Activated T-helper 2 cell treated with anti-CD3 and anti-CD28 coated beads, Interferon-gamma antibody, Interleukin-2, Interleukin-4, amounts not matched to agents 10 μg/mL and 5 μg/mL and 100 μg/mL, durations not matched to agents 14 hours and 24 hours and 36 hours (primary cell): ENCODE data around the gene KAT6B. TPM values are rescaled to one million over a fixed set of nuclear protein-coding genes. Genes with fewer than 3 reads are reported as not detected.

Experiments used
- DNase-seq: peaks from one replicate; pipeline ENCODE4 v3.0.0; 2021; ENCODE audit warnings: low spot score
- H3K27ac Mint-ChIP-seq: one replicate; pipeline ENCODE4 v1.8.0; 2021; ENCODE audit warnings: mixed read lengths
- H3K27me3 Mint-ChIP-seq: one replicate; pipeline ENCODE4 v1.8.0; 2021; ENCODE audit warnings: low read depth, mixed read lengths
- H3K36me3 Mint-ChIP-seq: one replicate; pipeline ENCODE4 v1.8.0; 2021; ENCODE audit warnings: low read depth, mixed read lengths
- H3K4me1 Mint-ChIP-seq: one replicate; pipeline ENCODE4 v1.8.0; 2021; ENCODE audit warnings: low read depth, mixed read lengths
- H3K4me3 Mint-ChIP-seq: one replicate; pipeline ENCODE4 v1.8.0; 2021; ENCODE audit warnings: low read depth, mild to moderate bottlenecking, moderate library complexity, mixed read lengths
- H3K9me3 Mint-ChIP-seq: one replicate; pipeline ENCODE4 v1.8.0; 2021; ENCODE audit warnings: mixed read lengths
- intact Hi-C: fragments of 100-400 bp; cut with micrococcal nuclease; formaldehyde crosslinking; loops from one replicate; pipeline ENCODE4 v1.15.1; 2023
- total RNA-seq: library from RNA; stranded (reverse); gene quantifications from 2 replicates; pipeline ENCODE4 v1.2.3, GENCODE V29; 2022

The KAT6B gene
- total RNA-seq, 1 donor from 2014 or later: 26.6 TPM

DNA sequence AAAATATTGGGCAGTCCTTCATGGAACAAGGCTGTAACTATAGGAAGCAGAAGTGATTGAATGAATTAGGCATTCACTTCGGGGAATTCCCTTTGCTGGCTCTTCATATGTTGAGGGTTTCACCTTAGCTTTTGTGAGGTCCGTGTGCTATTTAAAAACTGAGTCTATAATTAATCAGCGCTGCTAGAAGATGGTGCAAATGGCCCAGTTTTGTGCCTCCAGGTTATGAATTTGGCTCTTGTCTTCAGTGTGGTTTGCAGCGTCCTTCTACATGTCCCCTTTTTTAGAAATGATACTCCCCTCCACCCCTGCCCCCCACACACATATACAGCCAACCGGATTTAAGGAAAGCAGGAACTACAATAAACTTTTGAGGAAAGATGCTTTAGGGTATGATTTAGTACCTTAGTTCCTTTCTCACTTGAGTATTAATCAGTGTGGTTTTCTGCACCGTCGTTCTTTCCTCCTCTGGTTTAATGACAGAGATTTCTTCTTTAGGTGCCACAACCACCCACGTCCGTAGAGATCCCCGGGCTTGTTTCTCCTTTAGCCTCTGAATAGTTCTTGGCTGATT is 174.4 kb downstream of the KAT6B start:
- no peak overlapping the region for H3K4me3 Mint-ChIP-seq
- intact Hi-C loops: no loop called here
- no peaks in the 10 kb centered on the region for H3K9me3 Mint-ChIP-seq
- H3K36me3 Mint-ChIP-seq: peaks cover 19% of the 10 kb centered on the region
- no peaks in the 10 kb centered on the region for H3K27me3 Mint-ChIP-seq
- H3K4me1 Mint-ChIP-seq: peaks cover 15% of the 10 kb centered on the region
- DNase-seq: no peak
- H3K27ac Mint-ChIP-seq: no peak overlapping the region

GRCh38 chr10:75001715-75002350 is 175.4 kb downstream of the KAT6B start:
- DNase-seq: no peak
- no peaks in the 10 kb centered on the region for H3K27me3 Mint-ChIP-seq
- H3K36me3 Mint-ChIP-seq: peaks cover 14% of the 10 kb centered on the region
- peaks cover 12% of the 10 kb centered on the region for H3K4me1 Mint-ChIP-seq
- no peak overlapping the region for H3K4me3 Mint-ChIP-seq
- intact Hi-C loops: no loop called here
- no peaks in the 10 kb centered on the region for H3K9me3 Mint-ChIP-seq
- no peak overlapping the region for H3K27ac Mint-ChIP-seq

- no peak for DNase-seq
- H3K4me1 Mint-ChIP-seq: peaks cover 16% of the 10 kb centered on the region
- no peak overlapping the region for H3K4me3 Mint-ChIP-seq
- no peaks in the 10 kb centered on the region for H3K9me3 Mint-ChIP-seq
- no peak overlapping the region for H3K27ac Mint-ChIP-seq
- intact Hi-C loops: no loop called here
- no peaks in the 10 kb centered on the region for H3K27me3 Mint-ChIP-seq
- peaks cover 18% of the 10 kb centered on the region for H3K36me3 Mint-ChIP-seq
These were observed 175.9 kb downstream of the KAT6B start for GRCh38 chr10:75002351-75002725.

DNA sequence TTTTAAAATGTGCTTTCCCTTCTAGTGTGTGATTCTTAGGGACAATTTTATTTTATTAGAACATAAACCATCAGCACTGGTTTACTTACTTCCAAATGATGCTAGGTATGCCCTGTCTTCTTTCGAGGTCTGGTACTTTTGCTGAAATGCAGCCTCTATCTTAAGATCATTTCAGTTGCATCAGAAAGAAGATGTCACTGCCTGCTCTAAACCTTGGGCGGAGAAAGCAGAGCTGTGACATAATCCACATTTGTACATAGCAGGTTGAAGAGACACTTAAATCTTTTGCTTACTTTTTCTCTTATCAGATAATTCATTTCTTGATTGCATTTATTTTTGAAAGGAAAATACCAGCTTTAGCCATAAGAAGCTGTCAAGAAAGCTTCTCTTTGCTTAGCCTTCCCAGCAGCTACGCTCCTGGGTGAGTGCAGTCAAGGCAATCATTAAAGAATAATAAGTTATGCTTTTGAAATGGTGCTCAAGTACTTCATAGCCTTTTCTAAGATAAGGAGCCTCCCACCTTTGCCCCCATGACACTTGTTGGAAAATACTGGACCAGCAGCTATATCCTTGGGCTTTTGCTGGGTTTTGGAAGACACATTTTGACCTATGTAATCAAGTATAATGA is 176.7 kb downstream of the KAT6B start:
- H3K9me3 Mint-ChIP-seq: no peaks in the 10 kb centered on the region
- H3K36me3 Mint-ChIP-seq: peaks cover 21% of the 10 kb centered on the region
- intact Hi-C loops: no loop called here

DNA sequence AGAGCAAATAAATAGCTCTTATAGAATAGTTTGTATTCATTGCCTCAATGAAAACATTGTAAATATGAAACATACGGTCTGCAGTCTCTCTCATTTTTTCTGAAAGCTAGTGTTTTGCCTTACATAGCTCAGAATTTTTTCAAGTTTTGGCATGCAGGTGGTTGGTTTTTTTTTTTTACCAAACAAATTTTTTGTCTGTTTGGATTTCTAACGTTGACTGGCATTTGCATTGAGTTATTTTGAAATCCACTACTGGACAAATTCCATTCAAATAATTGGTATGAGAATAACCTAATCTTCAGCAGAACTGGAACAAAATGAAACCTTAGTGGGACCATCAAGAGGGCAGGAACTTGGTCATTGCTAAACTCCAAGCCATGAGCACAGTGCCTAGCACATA is 177.5 kb downstream of the KAT6B start:
- no peak overlapping the region for H3K4me3 Mint-ChIP-seq
- H3K27me3 Mint-ChIP-seq: no peaks in the 10 kb centered on the region
- intact Hi-C loops: no loop called here
- no peak overlapping the region for H3K27ac Mint-ChIP-seq
- no peaks in the 10 kb centered on the region for H3K9me3 Mint-ChIP-seq
- no peak for DNase-seq
- H3K4me1 Mint-ChIP-seq: peaks cover 27% of the 10 kb centered on the region
- H3K36me3 Mint-ChIP-seq: peaks cover 18% of the 10 kb centered on the region

More for the DNA sequence above, 176.7 kb downstream of the KAT6B start:
- no peak overlapping the region for H3K27ac Mint-ChIP-seq
- H3K27me3 Mint-ChIP-seq: no peaks in the 10 kb centered on the region
- H3K4me1 Mint-ChIP-seq: peaks cover 24% of the 10 kb centered on the region
- DNase-seq: no peak
- H3K4me3 Mint-ChIP-seq: no peak overlapping the region

- Mint-ChIP-seq H3K27me3 (no peaks in the 10 kb centered on the region), H3K27ac (peak overlapping the region; percentile 15)
- intact Hi-C loops: no loop called here
These were observed 181.2 kb downstream of the KAT6B start for GRCh38 chr10:75007646-75008045.

GRCh38 chr10:75008952-75009351 is 182.6 kb downstream of the KAT6B start:
- Mint-ChIP-seq H3K4me3 (no peak overlapping the region), H3K27ac (no peak overlapping the region), H3K36me3 (peaks cover 23% of the 10 kb centered on the region), H3K27me3 (no peaks in the 10 kb centered on the region), H3K9me3 (no peaks in the 10 kb centered on the region), H3K4me1 (peaks cover 34% of the 10 kb centered on the region)
- intact Hi-C loops: no loop called here
- DNase-seq: no peak

More at GRCh38 chr10:75007646-75008045, 181.2 kb downstream of the KAT6B start:
- Mint-ChIP-seq H3K9me3 (no peaks in the 10 kb centered on the region), H3K4me1 (peaks cover 25% of the 10 kb centered on the region), H3K36me3 (peaks cover 15% of the 10 kb centered on the region), H3K4me3 (peak overlapping the region; percentile 10)
- no peak for DNase-seq

- H3K27me3 Mint-ChIP-seq: no peaks in the 10 kb centered on the region
- no peaks in the 10 kb centered on the region for H3K9me3 Mint-ChIP-seq
- DNase-seq: no peak
- H3K4me3 Mint-ChIP-seq: no peak overlapping the region
- intact Hi-C loops: no loop called here
- no peak overlapping the region for H3K27ac Mint-ChIP-seq
- H3K4me1 Mint-ChIP-seq: peaks cover 35% of the 10 kb centered on the region
- peaks cover 25% of the 10 kb centered on the region for H3K36me3 Mint-ChIP-seq
These were observed 183.0 kb downstream of the KAT6B start for GRCh38 chr10:75009426-75009825.

- intact Hi-C loops: no loop called here
- peaks cover 28% of the 10 kb centered on the region for H3K36me3 Mint-ChIP-seq
These were observed 184.0 kb downstream of the KAT6B start for GRCh38 chr10:75010373-75010772.

DNA sequence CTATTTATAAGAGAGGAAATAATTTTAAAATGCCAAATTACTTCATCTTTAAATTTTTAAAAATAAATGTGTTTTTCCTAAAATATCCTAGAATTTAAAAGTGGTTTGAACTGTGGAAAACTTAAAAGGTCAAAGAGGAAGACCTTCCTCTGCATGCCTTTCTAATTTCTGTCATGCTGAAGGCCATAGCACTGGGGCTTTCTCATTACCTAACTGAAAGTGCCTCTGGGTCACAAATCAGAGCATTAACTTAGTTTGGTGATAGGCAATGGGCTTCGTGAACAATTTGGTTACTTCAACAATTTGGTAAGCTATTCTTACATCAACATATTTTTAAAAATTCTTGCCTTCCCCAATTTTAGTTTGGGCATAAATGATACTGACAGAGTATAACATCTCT is 184.8 kb downstream of the KAT6B start:
- Mint-ChIP-seq H3K9me3 (no peaks in the 10 kb centered on the region), H3K4me1 (peaks cover 47% of the 10 kb centered on the region), H3K36me3 (peaks cover 33% of the 10 kb centered on the region), H3K4me3 (no peak overlapping the region), H3K27ac (no peak overlapping the region), H3K27me3 (no peaks in the 10 kb centered on the region)
- intact Hi-C loops: no loop called here
- no peak for DNase-seq

More at GRCh38 chr10:75010373-75010772, 184.0 kb downstream of the KAT6B start:
- no peak overlapping the region for H3K4me3 Mint-ChIP-seq
- peaks cover 41% of the 10 kb centered on the region for H3K4me1 Mint-ChIP-seq
- no peak for DNase-seq
- no peaks in the 10 kb centered on the region for H3K27me3 Mint-ChIP-seq
- H3K9me3 Mint-ChIP-seq: no peaks in the 10 kb centered on the region
- H3K27ac Mint-ChIP-seq: no peak overlapping the region

GRCh38 chr10:75012471-75012870 is 186.1 kb downstream of the KAT6B start:
- no peak overlapping the region for H3K27ac Mint-ChIP-seq
- no peaks in the 10 kb centered on the region for H3K9me3 Mint-ChIP-seq
- H3K4me3 Mint-ChIP-seq: no peak overlapping the region
- no peaks in the 10 kb centered on the region for H3K27me3 Mint-ChIP-seq
- H3K4me1 Mint-ChIP-seq: peaks cover 42% of the 10 kb centered on the region
- H3K36me3 Mint-ChIP-seq: peaks cover 31% of the 10 kb centered on the region
- intact Hi-C loops: no loop called here
- no peak for DNase-seq

GRCh38 chr10:75013007-75013406 is 186.6 kb downstream of the KAT6B start:
- Mint-ChIP-seq H3K36me3 (peaks cover 28% of the 10 kb centered on the region), H3K27me3 (no peaks in the 10 kb centered on the region), H3K9me3 (no peaks in the 10 kb centered on the region), H3K4me3 (no peak overlapping the region), H3K4me1 (peaks cover 37% of the 10 kb centered on the region), H3K27ac (no peak overlapping the region)
- intact Hi-C loops: no loop called here
- DNase-seq: no peak

DNA sequence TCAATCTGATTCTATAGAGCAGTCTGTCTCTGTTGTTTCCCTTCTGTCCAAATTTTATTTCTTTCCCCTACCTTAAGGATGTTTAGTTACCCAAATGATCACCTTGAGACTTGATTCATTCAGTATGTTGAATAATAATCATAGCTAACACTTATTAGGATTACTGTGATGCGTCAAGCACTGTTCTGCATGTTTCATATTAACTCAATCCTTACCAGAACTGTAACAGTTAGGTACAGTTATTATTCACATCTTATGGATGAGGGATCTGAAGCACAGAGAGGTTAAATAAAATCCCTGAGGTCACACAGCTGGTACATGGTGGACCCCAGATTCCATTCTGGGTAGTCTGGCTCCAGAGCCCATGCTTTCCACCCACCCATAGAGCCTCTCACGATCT is 187.1 kb downstream of the KAT6B start:
- no peak for DNase-seq
- no peaks in the 10 kb centered on the region for H3K9me3 Mint-ChIP-seq
- no peak overlapping the region for H3K27ac Mint-ChIP-seq
- H3K4me1 Mint-ChIP-seq: peaks cover 34% of the 10 kb centered on the region
- peaks cover 28% of the 10 kb centered on the region for H3K36me3 Mint-ChIP-seq
- H3K4me3 Mint-ChIP-seq: no peak overlapping the region
- no peaks in the 10 kb centered on the region for H3K27me3 Mint-ChIP-seq
- intact Hi-C loops: no loop called here
